ENCODE results near the gene HERC4.

The HERC4 gene

DNA sequence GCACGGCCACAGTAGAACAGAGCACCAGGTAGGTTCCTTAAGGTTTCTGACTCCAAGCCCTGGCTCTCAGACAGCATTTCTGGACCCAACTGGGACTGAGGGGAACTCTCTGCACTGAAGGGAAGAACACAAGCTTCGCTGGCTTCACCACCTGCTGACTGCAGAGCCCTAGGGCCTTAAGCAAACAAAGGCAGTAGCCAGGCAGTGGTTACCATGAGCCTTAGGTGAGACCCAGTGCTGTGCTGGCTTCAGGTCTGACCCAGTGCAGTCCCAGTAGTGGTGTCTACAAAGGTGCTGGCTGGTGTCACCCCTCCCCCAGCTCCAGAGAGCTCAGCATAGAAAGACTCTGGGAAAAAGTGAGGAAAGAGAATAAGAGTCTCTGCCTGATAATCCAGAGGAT, 131.2 kb downstream of the HERC4 start:
- Histone ChIP-seq H3K36me3 (ENCODE audit: insufficient read depth, low read length) (peaks cover 59% of the 10 kb centered on the region), H3K9me2 (ENCODE audit: low read depth, low read length) (no peaks in the 10 kb centered on the region), H3K4me3 (ENCODE audit: low read depth, low read length, poor library complexity, severe bottlenecking) (no peak overlapping the region), H4K20me1 (ENCODE audit: insufficient read depth, low read length) (no peaks in the 10 kb centered on the region), H3K4me1 (ENCODE audit: insufficient read depth, low read length, severe bottlenecking) (no peaks in the 10 kb centered on the region), H3K27ac (ENCODE audit: low read depth, low read length, poor library complexity, severe bottlenecking) (no peak overlapping the region), H3K9me3 (ENCODE audit: low read length) (no peaks in the 10 kb centered on the region), H3K79me2 (ENCODE audit: insufficient read depth, low read length) (no peaks in the 10 kb centered on the region), H3F3A (ENCODE audit: insufficient read depth, low read length) (no peaks in the 10 kb centered on the region), H3K9ac (ENCODE audit: low read length) (no peak overlapping the region), H3K4me2 (ENCODE audit: low read length) (no peak overlapping the region), H2AFZ (ENCODE audit: low read length) (no peak overlapping the region), H3K27me3 (ENCODE audit: insufficient read depth, low read length) (no peaks in the 10 kb centered on the region)
- TF ChIP-seq CTCF (IDR thresholded peaks at IDR 0.05; ENCODE audit: low read length) (no peak), EZH2 (IDR thresholded peaks at IDR 0.05; ENCODE audit: borderline replicate concordance, low read length) (no peak)

DNA sequence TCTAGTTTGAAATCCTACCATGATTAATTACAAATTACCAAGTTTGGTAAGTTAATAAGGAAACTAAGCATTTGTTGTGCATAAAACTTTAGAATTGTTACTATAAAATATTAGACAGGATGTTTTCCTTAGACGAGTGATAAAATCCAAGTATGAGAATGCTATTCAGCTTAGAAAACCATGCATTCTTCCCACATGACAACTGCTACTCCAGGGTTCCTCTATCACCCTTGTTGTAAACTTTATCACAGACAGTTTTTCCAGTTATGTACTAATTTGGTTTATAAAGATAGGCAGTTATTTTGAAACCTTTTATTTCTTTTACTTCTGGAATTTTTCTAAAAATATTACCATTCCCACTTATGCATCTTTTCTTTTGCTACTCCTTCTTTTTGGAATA, 138.7 kb downstream of the HERC4 start:
- Histone ChIP-seq H4K20me1 (ENCODE audit: insufficient read depth, low read length) (no peaks in the 10 kb centered on the region), H3K4me1 (ENCODE audit: insufficient read depth, low read length, severe bottlenecking) (no peaks in the 10 kb centered on the region), H3F3A (ENCODE audit: insufficient read depth, low read length) (no peaks in the 10 kb centered on the region), H3K27ac (ENCODE audit: low read depth, low read length, poor library complexity, severe bottlenecking) (no peak overlapping the region), H3K9ac (ENCODE audit: low read length) (no peak overlapping the region), H3K36me3 (ENCODE audit: insufficient read depth, low read length) (peaks cover 31% of the 10 kb centered on the region), H3K9me2 (ENCODE audit: low read depth, low read length) (no peaks in the 10 kb centered on the region), H3K79me2 (ENCODE audit: insufficient read depth, low read length) (no peaks in the 10 kb centered on the region), H3K9me3 (ENCODE audit: low read length) (no peaks in the 10 kb centered on the region), H3K4me3 (ENCODE audit: low read depth, low read length, poor library complexity, severe bottlenecking) (no peak overlapping the region), H3K27me3 (ENCODE audit: insufficient read depth, low read length) (no peaks in the 10 kb centered on the region), H2AFZ (ENCODE audit: low read length) (no peak overlapping the region), H3K4me2 (ENCODE audit: low read length) (no peak overlapping the region)
- no peak for TF ChIP-seq EZH2 (IDR thresholded peaks at IDR 0.05; ENCODE audit: borderline replicate concordance, low read length)
- no peak for TF ChIP-seq CTCF (IDR thresholded peaks at IDR 0.05; ENCODE audit: low read length)

- no peaks in the 10 kb centered on the region for H3F3A ChIP-seq (ENCODE audit: insufficient read depth, low read length)
- H3K9me2 ChIP-seq (ENCODE audit: low read depth, low read length): no peaks in the 10 kb centered on the region
- H3K4me1 ChIP-seq (ENCODE audit: insufficient read depth, low read length, severe bottlenecking): no peaks in the 10 kb centered on the region
- no peak overlapping the region for H3K27ac ChIP-seq (ENCODE audit: low read depth, low read length, poor library complexity, severe bottlenecking)
- no peaks in the 10 kb centered on the region for H3K9me3 ChIP-seq (ENCODE audit: low read length)
- no peak overlapping the region for H3K4me3 ChIP-seq (ENCODE audit: low read depth, low read length, poor library complexity, severe bottlenecking)
- no peak overlapping the region for H3K9ac ChIP-seq (ENCODE audit: low read length)
- no peak overlapping the region for H3K4me2 ChIP-seq (ENCODE audit: low read length)
- no peak overlapping the region for H2AFZ ChIP-seq (ENCODE audit: low read length)
- H3K36me3 ChIP-seq (ENCODE audit: insufficient read depth, low read length): peaks cover 31% of the 10 kb centered on the region
- TF ChIP-seq EZH2 (IDR thresholded peaks at IDR 0.05; ENCODE audit: borderline replicate concordance, low read length): no peak
- no peak for TF ChIP-seq CTCF (IDR thresholded peaks at IDR 0.05; ENCODE audit: low read length)
- no peaks in the 10 kb centered on the region for H3K27me3 ChIP-seq (ENCODE audit: insufficient read depth, low read length)
- no peaks in the 10 kb centered on the region for H3K79me2 ChIP-seq (ENCODE audit: insufficient read depth, low read length)
- H4K20me1 ChIP-seq (ENCODE audit: insufficient read depth, low read length): no peaks in the 10 kb centered on the region
Measured at GRCh38 chr10:67935223-67935622, 139.9 kb downstream of the HERC4 start.
